GM18873 (cell line): ENCODE results near the gene MAJIN.

ENCODE experiments used
- ATAC-seq: cut with Tn5 transposase; IDR thresholded peaks from one replicate; pipeline ENCODE4 v1.9.1; 2021; ENCODE audit warnings: mild to moderate bottlenecking, moderate library complexity, moderate number of reproducible peaks; ENCODE audit not compliant: unreplicated experiment, low FRiP score

Gene MAJIN

DNA sequence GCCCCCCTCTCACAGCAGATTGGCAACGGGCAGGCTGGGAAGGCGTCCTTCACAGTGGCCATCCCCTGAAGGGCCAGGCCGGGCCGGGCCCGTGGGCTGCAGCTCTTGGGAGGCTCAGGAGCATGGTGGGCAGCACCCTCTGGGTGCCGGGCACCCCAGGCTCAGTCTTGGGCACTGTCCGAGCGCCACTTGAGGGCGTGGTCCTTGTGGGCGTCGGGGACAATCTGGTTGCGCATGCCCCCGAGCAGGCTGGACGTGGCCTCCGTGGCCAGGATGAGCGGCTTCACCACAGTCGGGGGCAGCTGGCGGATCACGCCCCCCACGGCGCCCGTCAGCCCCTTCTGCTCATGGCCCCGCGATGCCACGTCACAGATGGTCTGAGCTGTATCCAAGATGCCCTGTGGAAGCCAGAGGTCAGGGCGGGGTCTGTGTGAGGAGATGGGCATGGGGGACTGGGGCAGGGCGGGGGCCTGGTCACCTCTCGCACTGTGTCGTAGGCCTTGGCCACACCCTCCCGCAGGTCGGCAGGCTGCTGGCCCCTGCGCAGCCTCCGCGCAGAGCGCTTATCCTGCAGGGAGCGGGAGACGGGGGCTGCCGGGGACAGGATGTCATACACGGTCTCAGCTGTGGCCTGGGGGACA, 77.0 kb downstream of the MAJIN start:
- ATAC-seq = no peak

DNA sequence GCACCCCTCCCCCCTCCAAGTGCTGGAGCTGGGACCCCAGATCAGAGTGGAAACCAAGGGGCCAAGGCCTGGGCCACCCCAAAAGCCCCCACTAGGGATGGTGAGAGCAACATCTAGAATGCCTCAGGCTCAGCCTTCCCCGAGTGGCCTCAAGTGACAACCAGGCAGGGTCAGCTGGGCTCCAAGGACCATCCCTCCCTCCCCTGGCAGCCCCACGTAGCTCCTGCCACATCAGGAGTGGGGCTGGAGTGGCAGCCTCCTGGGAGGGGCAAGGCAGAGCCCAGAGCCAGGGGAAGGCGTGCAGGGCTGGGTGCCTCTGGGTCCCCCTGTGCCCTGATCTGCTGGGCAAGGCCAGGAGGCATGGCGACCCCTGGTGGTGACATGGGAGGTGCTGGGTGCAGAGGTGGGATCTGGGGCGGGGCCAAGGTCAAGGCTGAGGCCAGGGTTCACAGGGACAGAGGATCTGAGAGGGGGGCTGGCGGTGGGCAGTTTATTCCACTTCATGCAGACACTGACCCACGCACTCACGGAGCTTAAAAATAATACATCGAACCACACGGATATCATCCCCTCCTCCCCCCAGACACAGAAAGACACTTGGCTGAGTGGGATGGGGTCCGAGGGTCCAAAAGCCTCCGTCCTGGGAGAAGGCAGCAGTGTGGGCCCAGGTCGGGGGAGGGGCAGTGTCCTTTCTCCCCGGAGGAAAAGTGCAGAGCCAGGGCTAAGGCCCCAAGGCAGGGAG, 77.7 kb downstream of the MAJIN start:
- ATAC-seq = no peak

DNA sequence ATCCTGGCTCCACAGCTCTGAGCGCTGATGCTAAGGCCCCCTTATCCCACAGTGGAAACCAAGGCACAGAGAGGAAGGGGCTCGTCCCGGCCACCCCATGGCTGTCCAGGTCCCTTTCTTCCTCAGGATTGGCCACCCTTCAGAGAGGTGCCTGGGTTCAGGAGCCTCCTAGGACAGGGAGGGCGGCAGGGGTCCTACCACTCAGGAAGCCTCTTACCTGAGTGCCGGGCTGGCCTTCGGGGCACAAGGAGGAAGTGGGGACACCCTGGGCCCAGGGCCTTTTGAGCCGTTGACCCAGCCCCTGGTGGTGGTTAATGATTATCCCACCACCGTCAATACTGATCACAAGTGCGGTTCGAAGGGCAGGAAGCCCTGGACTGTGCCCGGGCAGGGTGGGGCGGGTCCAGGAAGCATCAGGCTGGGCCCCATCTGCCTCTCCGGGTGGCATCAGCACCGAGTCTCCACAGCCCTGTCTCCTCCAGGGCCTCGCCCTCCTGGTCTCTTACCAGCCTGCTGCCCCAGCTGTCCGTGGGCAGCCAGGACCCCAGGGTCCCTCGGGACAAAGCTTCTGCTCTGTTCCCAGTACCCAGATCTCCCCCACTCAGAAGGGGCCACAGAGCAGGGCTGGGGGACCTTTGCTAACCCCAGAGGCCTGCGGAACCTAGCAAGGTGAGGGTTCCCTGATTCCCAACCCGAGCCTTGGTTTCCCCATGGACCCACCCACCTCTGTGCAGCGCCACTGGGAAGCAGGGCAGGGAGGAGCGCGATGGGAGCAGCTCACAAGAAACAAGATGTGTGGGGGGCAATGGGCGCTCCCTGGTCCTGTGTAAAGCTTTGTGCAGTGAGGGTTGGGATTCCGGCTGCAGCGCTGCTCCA, 78.5 kb downstream of the MAJIN start:
- ATAC-seq = no peak

DNA sequence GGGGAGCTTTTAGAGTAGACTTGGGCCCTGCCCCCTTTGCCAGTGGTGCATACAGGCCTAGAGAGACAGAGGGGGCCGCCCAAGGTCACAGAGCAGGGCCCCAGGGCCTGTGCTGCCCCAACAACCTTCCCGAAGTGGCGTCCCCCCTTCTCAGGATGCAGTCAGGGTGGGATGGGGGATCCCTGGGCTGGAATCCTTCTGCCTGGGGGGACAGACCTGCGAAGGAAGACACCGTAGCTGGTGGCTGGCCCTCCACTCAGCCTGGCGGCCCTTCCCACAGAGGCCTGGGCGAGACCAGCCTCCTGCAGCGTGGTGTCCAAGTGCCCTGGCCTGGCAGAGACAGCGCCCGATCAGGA, 79.1 kb downstream of the MAJIN start:
- no peak for ATAC-seq

DNA sequence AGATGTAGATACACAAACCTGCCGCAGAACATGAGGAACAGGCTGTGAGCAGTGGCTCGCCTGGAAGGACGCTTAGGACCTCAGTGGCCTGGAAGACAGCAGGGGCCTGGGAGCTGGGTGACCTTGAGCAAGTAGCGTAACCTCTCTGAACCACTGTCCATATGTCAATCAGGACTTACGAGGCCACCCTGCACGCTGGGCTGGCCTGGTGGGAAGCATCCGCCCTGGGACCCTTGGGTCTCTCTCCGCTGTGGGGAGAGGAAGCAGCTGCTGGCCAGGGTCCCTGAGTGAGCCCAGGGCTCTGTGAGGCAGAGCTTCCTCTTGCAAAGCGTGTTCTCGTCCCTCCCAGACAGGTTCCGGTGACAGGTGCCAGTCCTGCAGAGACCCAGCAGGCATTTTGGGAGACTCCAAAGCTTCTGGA, 79.5 kb downstream of the MAJIN start:
- no peak for ATAC-seq

DNA sequence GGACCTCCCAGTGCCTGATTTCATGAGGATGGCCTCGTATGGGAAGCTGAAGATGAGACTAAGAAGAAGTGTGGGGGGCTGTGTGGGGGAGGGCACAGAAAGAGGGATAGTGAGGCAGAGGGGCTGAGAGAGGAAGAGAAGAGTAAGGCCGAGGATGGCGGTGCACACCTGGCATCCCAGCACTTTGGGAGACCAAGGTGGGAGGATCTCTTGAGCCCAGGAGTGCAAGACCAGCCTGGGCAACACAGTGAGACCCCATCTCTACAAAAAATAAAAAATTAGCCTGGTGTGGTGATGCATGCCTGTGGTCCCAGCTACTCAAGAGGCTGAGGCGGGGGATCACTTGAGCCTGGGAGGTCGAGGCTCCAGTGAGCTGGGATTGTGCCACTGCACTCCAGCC, 80.0 kb downstream of the MAJIN start:
- ATAC-seq = no peak

DNA sequence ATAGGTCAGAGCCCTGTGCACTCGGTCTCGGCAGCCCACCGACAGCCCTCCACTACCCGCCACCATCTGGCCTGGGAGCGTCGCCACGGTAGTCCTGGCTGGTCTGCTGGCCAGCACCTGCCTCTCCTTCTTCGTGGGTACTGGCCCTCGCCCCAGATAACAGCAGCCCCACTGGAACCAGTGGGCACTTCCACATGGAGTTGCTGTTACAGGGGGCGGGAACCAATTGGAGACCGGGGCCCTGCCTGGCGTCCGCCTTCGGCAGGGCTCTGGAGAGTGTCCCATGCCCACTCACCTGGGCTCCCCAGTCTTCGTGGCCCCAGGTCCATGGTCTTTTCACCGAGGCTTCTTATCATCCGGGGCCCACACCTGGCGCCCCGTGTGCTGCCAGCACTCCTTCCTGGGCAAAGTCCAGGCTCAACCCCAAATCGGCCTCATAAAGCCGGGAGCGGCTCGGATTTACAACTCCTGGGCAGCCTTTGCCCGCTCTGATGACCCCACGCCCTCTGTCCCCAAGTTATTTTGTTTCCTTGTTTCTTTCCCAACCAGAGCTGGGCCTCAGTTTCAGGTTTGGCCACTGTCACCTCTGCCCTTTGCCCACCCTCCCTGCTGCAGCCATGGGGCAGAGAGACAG, 80.6 kb downstream of the MAJIN start:
- no peak for ATAC-seq

DNA sequence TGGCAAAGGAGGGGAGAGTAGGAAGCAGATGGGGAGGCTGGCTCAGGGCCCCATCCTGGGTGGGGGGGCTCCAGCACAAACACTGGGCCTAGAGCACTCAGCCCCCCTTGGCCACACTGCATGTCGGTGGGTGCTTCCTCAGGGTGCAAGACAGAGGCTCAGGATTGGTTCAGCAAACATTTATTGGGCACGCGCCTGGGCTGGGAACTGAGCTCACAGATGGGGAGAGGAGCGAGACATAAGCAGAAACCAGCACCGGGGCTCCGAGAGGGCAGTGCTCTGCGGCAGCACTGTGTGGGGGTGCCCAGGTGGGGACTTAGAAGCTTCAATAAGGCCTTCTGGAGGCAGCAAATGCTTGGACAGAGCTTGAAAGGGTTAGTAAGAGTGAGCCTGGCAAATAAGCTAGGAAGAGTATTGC, 81.4 kb downstream of the MAJIN start:
- no peak for ATAC-seq

DNA sequence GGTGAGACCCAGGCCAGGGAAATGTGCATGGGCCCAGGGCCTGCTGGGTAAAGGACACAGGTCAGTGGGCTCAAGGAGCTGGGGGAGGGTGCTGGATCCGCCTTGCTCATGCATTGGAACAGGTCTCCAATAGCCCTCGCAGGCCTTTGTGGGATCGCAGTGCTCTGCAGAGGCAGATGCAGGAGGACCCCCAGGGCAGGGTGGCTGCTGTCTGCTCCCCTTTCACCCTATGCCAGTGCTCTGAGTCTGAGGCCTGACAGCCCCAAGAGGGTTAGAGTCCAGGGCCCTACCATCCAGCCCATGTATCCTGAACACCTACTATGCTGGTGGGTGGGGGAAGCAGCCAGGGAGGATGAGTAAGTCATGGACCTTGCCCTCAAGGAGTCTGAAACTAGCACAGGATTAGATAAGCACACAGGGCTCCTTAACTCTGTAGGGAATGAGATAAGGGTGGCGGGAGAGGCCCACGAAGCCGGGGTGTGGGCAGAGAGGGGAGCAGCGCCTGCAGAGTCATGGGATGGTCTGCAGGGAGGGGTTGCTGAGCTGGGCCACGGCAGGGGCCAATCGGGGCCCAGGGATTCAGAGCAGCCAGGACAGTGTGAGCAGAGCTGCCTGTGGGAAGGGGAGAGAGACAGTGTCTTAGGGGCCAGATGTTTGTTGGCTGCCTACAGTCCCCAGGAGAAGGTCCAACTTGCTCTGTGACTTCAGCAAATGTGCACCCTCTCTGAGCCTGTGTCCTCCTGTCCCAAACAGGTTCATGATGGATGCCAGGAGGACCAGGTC, 83.0 kb downstream of the MAJIN start:
- no peak for ATAC-seq

DNA sequence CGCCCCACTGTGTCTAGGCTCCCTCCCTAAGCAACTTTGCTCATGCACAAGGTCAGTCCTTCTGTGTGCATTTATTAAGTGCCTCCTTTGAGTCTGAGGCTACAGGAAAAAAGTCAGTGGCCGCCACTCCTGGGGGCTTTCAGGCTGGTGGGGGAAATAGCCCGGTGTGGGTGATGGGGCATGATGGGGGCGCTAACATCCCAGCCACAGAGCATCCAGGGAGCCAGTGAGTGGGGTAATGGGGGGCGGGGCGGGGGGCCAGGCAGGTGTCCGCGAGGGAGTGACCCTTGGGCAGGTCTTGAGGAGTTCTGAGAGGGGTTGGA, 83.5 kb downstream of the MAJIN start:
- no peak for ATAC-seq
